ENCODE data around the gene MCFD2. TPM values are rescaled to one million over a fixed set of nuclear protein-coding genes. Genes with fewer than 3 reads are reported as not detected.

MCFD2 gene
- total and polyA plus RNA-seq, 2 donors (not counting 1 experiment from before 2014, with no cell fraction given), result 31.6 to 53.3 TPM

DNA sequence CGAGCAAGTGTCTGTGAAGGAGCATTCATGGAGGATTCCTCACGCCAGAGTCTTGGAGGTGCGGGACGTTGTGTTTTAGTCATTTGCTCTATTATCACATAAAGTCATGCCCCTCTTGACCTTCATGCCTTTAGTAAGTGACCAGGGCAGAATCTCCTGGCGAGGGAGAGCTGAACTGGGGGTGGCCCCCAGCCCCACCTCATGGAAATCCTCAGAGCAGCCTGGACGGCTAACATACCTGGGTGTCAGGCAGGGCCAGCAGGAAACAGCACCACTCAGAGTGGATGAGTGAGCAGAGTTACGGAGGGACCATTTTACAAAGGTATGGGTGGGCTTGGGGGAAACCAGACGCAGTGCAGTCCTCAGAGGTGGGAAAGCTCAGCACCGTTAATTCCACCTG, 56.1 kb downstream of the MCFD2 start:
- Mint-ChIP-seq H3K4me1 (no peaks in the 10 kb centered on the region), H3K27me3 (peaks cover 5% of the 10 kb centered on the region), H3K27ac (no peak overlapping the region), H3K4me3 (no peak overlapping the region), H3K9me3 (ENCODE audit: insufficient read depth) (peaks cover 3% of the 10 kb centered on the region)
- H3K4me3 ChIP-seq (ENCODE audit: control extremely low read depth in 1 of 5, extremely low read depth in 1 of 5, insufficient read depth in 1 of 5, low read depth in 2 of 5, low read length in 4 of 5), result no peak overlapping the region
- CTCF ChIA-PET, result interaction anchor here (1.4 kb wide), 1 partner anchor 80 kb away, joined by 3 read pairs; no protein-coding TSS in a partner anchor
- no peak overlapping the region for H3K9ac ChIP-seq (ENCODE audit: low read length)
- POLR2A ChIA-PET, result no interaction called here
- H3K27me3 ChIP-seq (replicated peaks in 1 of 4; ENCODE audit: control extremely low read depth in 1 of 4, control insufficient read depth in 3 of 4, insufficient read depth in 4 of 4, low read length in 3 of 4), result peaks cover 0 to 4% (median 0%) of the 10 kb centered on the region in 4 experiments
- ATAC-seq (ENCODE audit: low read depth) (no peak), DNase-seq (no peak)
- WGBS (ENCODE audit: insufficient coverage), result 92% methylated on average over 9 of the region's 9 CpGs
- H4K20me1 ChIP-seq (ENCODE audit: control insufficient read depth, insufficient read depth, low read length, poor library complexity, severe bottlenecking), result no peaks in the 10 kb centered on the region
- H3K79me2 ChIP-seq (ENCODE audit: control insufficient read depth, insufficient read depth, low read length), result no peaks in the 10 kb centered on the region
- no peak overlapping the region for H3K4me2 ChIP-seq (replicated peaks; ENCODE audit: low read depth, low read length, poor library complexity, severe bottlenecking)
- intact Hi-C loops (cut with micrococcal nuclease), result no loop called here
- no peaks in the 10 kb centered on the region for H3K36me3 ChIP-seq (replicated peaks in 1 of 2; ENCODE audit: control extremely low read depth in 1 of 2, control insufficient read depth in 1 of 2, extremely low read depth in 1 of 2, insufficient read depth in 2 of 2, low read length in 1 of 2)
- H3K9me3 ChIP-seq (ENCODE audit: control extremely low read depth in 1 of 3, control insufficient read depth in 2 of 3, insufficient read depth in 1 of 3, low read length in 2 of 3), result peaks cover 0 to 9% (median 6%) of the 10 kb centered on the region in 3 donors
- no peak overlapping the region for H2AFZ ChIP-seq (ENCODE audit: insufficient read depth, low read depth, low read length, poor library complexity, severe bottlenecking)
- TF ChIP-seq, protein P1, sequence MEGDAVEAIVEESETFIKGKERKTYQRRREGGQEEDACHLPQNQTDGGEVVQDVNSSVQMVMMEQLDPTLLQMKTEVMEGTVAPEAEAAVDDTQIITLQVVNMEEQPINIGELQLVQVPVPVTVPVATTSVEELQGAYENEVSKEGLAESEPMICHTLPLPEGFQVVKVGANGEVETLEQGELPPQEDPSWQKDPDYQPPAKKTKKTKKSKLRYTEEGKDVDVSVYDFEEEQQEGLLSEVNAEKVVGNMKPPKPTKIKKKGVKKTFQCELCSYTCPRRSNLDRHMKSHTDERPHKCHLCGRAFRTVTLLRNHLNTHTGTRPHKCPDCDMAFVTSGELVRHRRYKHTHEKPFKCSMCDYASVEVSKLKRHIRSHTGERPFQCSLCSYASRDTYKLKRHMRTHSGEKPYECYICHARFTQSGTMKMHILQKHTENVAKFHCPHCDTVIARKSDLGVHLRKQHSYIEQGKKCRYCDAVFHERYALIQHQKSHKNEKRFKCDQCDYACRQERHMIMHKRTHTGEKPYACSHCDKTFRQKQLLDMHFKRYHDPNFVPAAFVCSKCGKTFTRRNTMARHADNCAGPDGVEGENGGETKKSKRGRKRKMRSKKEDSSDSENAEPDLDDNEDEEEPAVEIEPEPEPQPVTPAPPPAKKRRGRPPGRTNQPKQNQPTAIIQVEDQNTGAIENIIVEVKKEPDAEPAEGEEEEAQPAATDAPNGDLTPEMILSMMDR (IDR thresholded peaks at IDR 0.05), result no peak
- no peak for TF ChIP-seq EZH2 (IDR thresholded peaks at IDR 0.05; ENCODE audit: borderline replicate concordance, insufficient read depth, low read depth, low read length, poor library complexity, severe bottlenecking)
- H3K27ac ChIP-seq (ENCODE audit: low read length in 2 of 2), result no peak overlapping the region
- H3K4me1 ChIP-seq (ENCODE audit: control insufficient read depth in 2 of 2, insufficient read depth in 2 of 2, low read length in 2 of 2), result no peaks in the 10 kb centered on the region

- no peak overlapping the region for H3K9ac ChIP-seq (ENCODE audit: low read length)
- ChIA-PET CTCF (interaction anchor here (0.9 kb wide), 1 partner anchor 27 kb away, joined by 3 read pairs; no protein-coding TSS in a partner anchor), POLR2A (no interaction called here)
- ATAC-seq (ENCODE audit: low read depth) (no peak), DNase-seq (no peak)
- WGBS (ENCODE audit: insufficient coverage), result no CpG with 5 or more reads among the region's 4 CpGs
- TF ChIP-seq, protein P1 (IDR thresholded peaks at IDR 0.05), result no peak
- TF ChIP-seq EZH2 (IDR thresholded peaks at IDR 0.05; ENCODE audit: borderline replicate concordance, insufficient read depth, low read depth, low read length, poor library complexity, severe bottlenecking), result no peak
- no peak overlapping the region for H3K4me3 ChIP-seq (ENCODE audit: control extremely low read depth in 1 of 5, extremely low read depth in 1 of 5, insufficient read depth in 1 of 5, low read depth in 2 of 5, low read length in 4 of 5)
- intact Hi-C loops (cut with micrococcal nuclease), result no loop called here
- H4K20me1 ChIP-seq (ENCODE audit: control insufficient read depth, insufficient read depth, low read length, poor library complexity, severe bottlenecking), result no peaks in the 10 kb centered on the region
- H3K4me3 Mint-ChIP-seq, result no peak overlapping the region
- H3K27ac ChIP-seq (ENCODE audit: low read length in 2 of 2), result no peak overlapping the region
- H3K27me3 ChIP-seq (replicated peaks in 1 of 4; ENCODE audit: control extremely low read depth in 1 of 4, control insufficient read depth in 3 of 4, insufficient read depth in 4 of 4, low read length in 3 of 4), result peaks cover 0 to 3% (median 0%) of the 10 kb centered on the region in 4 experiments
- no peak overlapping the region for H3K4me2 ChIP-seq (replicated peaks; ENCODE audit: low read depth, low read length, poor library complexity, severe bottlenecking)
- peaks cover 0 to 2% (median 0%) of the 10 kb centered on the region in 3 donors for H3K9me3 ChIP-seq (ENCODE audit: control extremely low read depth in 1 of 3, control insufficient read depth in 2 of 3, insufficient read depth in 1 of 3, low read length in 2 of 3)
- peaks cover 3% of the 10 kb centered on the region for H3K27me3 Mint-ChIP-seq
- H3K4me1 ChIP-seq (ENCODE audit: control insufficient read depth in 2 of 2, insufficient read depth in 2 of 2, low read length in 2 of 2), result no peaks in the 10 kb centered on the region
- H3K4me1 Mint-ChIP-seq, result no peaks in the 10 kb centered on the region
- H3K79me2 ChIP-seq (ENCODE audit: control insufficient read depth, insufficient read depth, low read length), result no peaks in the 10 kb centered on the region
- no peak overlapping the region for H2AFZ ChIP-seq (ENCODE audit: insufficient read depth, low read depth, low read length, poor library complexity, severe bottlenecking)
- no peaks in the 10 kb centered on the region for H3K36me3 ChIP-seq (replicated peaks in 1 of 2; ENCODE audit: control extremely low read depth in 1 of 2, control insufficient read depth in 1 of 2, extremely low read depth in 1 of 2, insufficient read depth in 2 of 2, low read length in 1 of 2)
- H3K9me3 Mint-ChIP-seq (ENCODE audit: insufficient read depth), result no peaks in the 10 kb centered on the region
- H3K27ac Mint-ChIP-seq, result no peak overlapping the region
Measured at GRCh38 chr2:46858702-46859090, 56.9 kb downstream of the MCFD2 start.

Measured in B cell (primary cell).